Gastroesophageal sphincter (tissue), 4 donors: Measurements from ENCODE around the gene ADM. TPM values are rescaled to one million over a fixed set of nuclear protein-coding genes. Genes with fewer than 3 reads are reported as not detected.

Source experiments
- ATAC-seq: fragments of 150-250 bp; one replicate; pipeline ENCODE4 v1.9.1; 2016; ENCODE audit warnings: mild to moderate bottlenecking, moderate library complexity
- H3K27ac ChIP-seq, 4 donors: fragments of 200-600 bp; sonication (generic) in 3 of 4; 1 replicate in 3 of 4; 2 replicates in 1 of 4; pipeline ENCODE4 v1.5.1; 2016 to 2019
- H3K27me3 ChIP-seq: fragments of 200-600 bp; sonication (generic); one replicate; pipeline ENCODE4 v1.5.1; 2019
- H3K36me3 ChIP-seq, 2 donors: fragments of 200-600 bp; sonication (generic); one replicate each; pipeline ENCODE4 v1.5.1; 2019; ENCODE audit warnings: control low read depth in 1 of 2
- H3K4me1 ChIP-seq, 3 donors: fragments of 200-600 bp; sonication (generic); 1 replicate in 2 of 3; 2 replicates in 1 of 3; pipeline ENCODE4 v1.5.1; 2016 to 2019; ENCODE audit warnings: control low read depth in 2 of 3
- H3K4me3 ChIP-seq, 2 donors: fragments of 200-600 bp; sonication (generic); one replicate each; pipeline ENCODE4 v1.5.1; 2019; ENCODE audit warnings: mild to moderate bottlenecking in 1 of 2, moderate library complexity in 1 of 2
- H3K9me3 ChIP-seq, 3 donors: fragments of 200-600 bp; sonication (generic); one replicate each; pipeline ENCODE4 v1.5.1; 2017 to 2019; ENCODE audit warnings: control low read depth in 2 of 3
- EP300 ChIP-seq: sonication (generic); formaldehyde crosslinking; IDR thresholded peaks from one replicate; pipeline ENCODE4 v1.6.1; 2017; ENCODE audit warnings: antibody characterized with exemption, mild to moderate bottlenecking
- POLR2A ChIP-seq, 2 donors: fragments of 450-650 bp; IDR thresholded peaks; one replicate each; pipeline ENCODE4 v1.6.1; 2017; ENCODE audit warnings: antibody characterized with exemption in 2 of 2, mild to moderate bottlenecking in 2 of 2, moderate library complexity in 1 of 2
- POLR2AphosphoS5 ChIP-seq: sonication (generic); formaldehyde crosslinking; IDR thresholded peaks from one replicate; pipeline ENCODE4 v1.6.1; 2017; ENCODE audit warnings: antibody characterized with exemption
- WGBS, 2 donors: methylation state at CpG; one replicate each; pipeline ENCODE4 v1.1.5; 2018; ENCODE audit warnings: low coverage in 1 of 2; 5-methylcytosine and 5-hydroxymethylcytosine counted together
- total RNA-seq, 4 donors: library from RNA; depleted of rRNA; stranded (reverse); fragments of >200 nt; gene quantifications; one replicate each; pipeline ENCODE4 v1.1.0, GENCODE V29; 2016
- TF ChIP-seq, protein P1 (sequence below), 4 experiments: fragments of 200-600 bp in 2 of 4; fragments of 450-650 bp in 2 of 4; sonication (generic) in 1 of 4; IDR thresholded peaks; one replicate each; pipeline ENCODE4 v1.5.1; 2017 to 2019; ENCODE audit warnings: antibody characterized with exemption in 4 of 4, mild to moderate bottlenecking in 2 of 4, moderate library complexity in 2 of 4

The ADM gene
- total RNA-seq, 4 donors from 2014 or later, result 36.3 to 108 (median 81.8) TPM

DNA sequence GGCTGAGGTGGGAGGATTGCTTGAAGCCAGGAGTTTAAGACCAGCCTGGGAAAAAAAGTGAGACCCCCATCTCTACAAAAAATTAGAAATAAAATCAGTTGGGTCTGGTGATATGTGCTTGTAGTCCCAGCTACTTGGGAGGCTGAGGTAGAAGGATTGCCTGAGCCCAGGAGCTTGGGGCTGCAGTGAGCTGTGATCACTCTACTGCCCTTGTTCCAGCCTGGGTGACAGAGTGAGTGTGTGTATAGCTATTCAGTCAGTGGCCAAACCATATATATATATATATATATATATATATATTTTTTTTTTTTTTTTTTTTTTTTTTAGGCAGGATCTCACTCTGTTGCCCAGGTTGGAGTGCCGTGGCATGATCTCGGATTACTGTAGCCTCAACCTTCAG lies 24.5 kb downstream of the ADM start:
- 100% methylated on average over 1 of the region's 2 CpGs; no CpG with 5 or more reads in 1 of the 2 donors for WGBS, 2 donors
- Histone ChIP-seq H3K4me3 (no peak overlapping the region), H3K9me3 (no peaks in the 10 kb centered on the region), H3K27ac (peak overlapping the region in 3 of 4 donors; percentile 71 to 78 (median 76)), H3K27me3 (no peaks in the 10 kb centered on the region), H3K4me1 (peaks cover 23 to 50% (median 34%) of the 10 kb centered on the region in 3 donors), H3K36me3 (no peaks in the 10 kb centered on the region)
- no peak for TF ChIP-seq POLR2AphosphoS5
- TF ChIP-seq, protein P1, sequence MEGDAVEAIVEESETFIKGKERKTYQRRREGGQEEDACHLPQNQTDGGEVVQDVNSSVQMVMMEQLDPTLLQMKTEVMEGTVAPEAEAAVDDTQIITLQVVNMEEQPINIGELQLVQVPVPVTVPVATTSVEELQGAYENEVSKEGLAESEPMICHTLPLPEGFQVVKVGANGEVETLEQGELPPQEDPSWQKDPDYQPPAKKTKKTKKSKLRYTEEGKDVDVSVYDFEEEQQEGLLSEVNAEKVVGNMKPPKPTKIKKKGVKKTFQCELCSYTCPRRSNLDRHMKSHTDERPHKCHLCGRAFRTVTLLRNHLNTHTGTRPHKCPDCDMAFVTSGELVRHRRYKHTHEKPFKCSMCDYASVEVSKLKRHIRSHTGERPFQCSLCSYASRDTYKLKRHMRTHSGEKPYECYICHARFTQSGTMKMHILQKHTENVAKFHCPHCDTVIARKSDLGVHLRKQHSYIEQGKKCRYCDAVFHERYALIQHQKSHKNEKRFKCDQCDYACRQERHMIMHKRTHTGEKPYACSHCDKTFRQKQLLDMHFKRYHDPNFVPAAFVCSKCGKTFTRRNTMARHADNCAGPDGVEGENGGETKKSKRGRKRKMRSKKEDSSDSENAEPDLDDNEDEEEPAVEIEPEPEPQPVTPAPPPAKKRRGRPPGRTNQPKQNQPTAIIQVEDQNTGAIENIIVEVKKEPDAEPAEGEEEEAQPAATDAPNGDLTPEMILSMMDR (IDR thresholded peaks at IDR 0.05), result no peak
- no peak for TF ChIP-seq POLR2A (IDR thresholded peaks at IDR 0.05)
- TF ChIP-seq EP300, result no peak
- no peak for ATAC-seq

GRCh38 chr11:10329935-10330334 lies 25.1 kb downstream of the ADM start:
- 27 to 56% methylated on average over 1 to 2 of the region's 2 CpGs for WGBS, 2 donors
- H3K4me3 ChIP-seq, result no peak overlapping the region
- H3K4me1 ChIP-seq, result peaks cover 20 to 44% (median 29%) of the 10 kb centered on the region in 3 donors
- no peaks in the 10 kb centered on the region for H3K36me3 ChIP-seq
- ATAC-seq, result no peak
- H3K27me3 ChIP-seq, result no peaks in the 10 kb centered on the region
- H3K27ac ChIP-seq, result no peak overlapping the region
- TF ChIP-seq POLR2AphosphoS5, result no peak
- TF ChIP-seq, protein P1 (IDR thresholded peaks at IDR 0.05), result no peak
- no peaks in the 10 kb centered on the region for H3K9me3 ChIP-seq

DNA sequence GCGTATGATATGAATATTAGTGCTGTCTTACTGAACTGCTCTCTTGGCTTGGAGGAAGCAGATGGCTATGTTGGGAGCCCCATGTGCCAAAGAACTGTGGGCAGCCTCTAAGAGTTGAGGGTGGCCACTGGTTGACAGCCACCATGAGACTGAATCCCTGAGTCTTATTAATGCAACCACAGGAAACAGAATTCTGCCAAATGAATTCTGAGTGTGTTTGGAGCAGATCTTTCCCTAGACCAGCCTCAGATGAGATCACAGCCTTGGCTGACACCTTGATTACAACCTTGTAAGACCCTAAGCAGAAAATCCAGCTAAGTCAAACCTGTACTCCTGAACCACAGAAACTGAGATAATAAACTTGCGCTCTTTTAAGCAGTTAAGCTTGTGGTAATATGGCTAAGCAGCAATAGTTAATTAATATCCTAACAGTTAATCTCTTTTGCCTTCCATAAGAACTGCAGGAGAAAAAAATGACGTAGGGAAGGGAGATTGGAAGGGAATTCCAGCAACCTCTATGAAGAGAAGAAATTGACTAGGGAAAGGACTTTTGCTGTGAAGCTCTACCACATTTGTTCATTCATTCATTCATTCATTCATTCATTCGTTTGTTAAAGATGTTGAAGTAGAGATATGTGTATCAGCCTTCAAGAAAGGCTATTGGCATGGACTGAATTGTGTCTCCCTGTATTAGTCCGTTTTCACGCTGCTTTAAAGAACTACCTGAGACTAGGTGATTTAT lies 26.8 kb downstream of the ADM start:
- TF ChIP-seq, protein P1 (IDR thresholded peaks at IDR 0.05), result no peak
- no peak for TF ChIP-seq POLR2AphosphoS5
- TF ChIP-seq EP300, result no peak
- TF ChIP-seq POLR2A (IDR thresholded peaks at IDR 0.05), result no peak
- 92 to 93% methylated on average over 5 to 6 of the region's 6 CpGs for WGBS, 2 donors
- Histone ChIP-seq H3K4me3 (no peak overlapping the region), H3K4me1 (peaks cover 6 to 26% (median 14%) of the 10 kb centered on the region in 3 donors), H3K27me3 (no peaks in the 10 kb centered on the region), H3K9me3 (no peaks in the 10 kb centered on the region), H3K36me3 (no peaks in the 10 kb centered on the region), H3K27ac (no peak overlapping the region)
- ATAC-seq, result no peak

DNA sequence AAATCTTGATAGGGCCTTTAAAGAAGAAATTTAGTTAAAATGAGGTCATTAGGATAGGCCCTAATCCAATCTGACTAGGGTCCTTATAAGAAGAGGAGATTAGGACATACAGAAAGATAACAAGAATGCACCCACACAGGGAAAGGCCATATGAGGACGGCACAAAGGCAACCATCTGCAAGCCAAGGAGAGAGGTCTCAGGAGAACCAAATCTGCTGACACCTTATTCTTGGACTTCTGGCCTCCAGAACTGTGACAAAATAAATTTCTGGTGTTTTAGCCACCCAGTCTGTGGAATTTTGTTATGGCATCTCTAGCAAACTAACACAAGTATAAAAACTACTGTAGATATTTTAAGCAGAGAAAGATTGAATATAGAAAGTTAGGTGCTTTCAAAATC lies 28.6 kb downstream of the ADM start:
- ATAC-seq, result no peak
- WGBS, 2 donors, result 60 to 67% methylated on average over 1 of the region's 1 CpG
- Histone ChIP-seq H3K27ac (no peak overlapping the region), H3K27me3 (no peaks in the 10 kb centered on the region), H3K4me3 (no peak overlapping the region), H3K36me3 (no peaks in the 10 kb centered on the region), H3K9me3 (no peaks in the 10 kb centered on the region), H3K4me1 (peaks cover 6 to 8% (median 6%) of the 10 kb centered on the region in 3 donors)
- no peak for TF ChIP-seq EP300
- TF ChIP-seq POLR2AphosphoS5, result no peak
- no peak for TF ChIP-seq POLR2A (IDR thresholded peaks at IDR 0.05)
- TF ChIP-seq, protein P1 (IDR thresholded peaks at IDR 0.05), result no peak

GRCh38 chr11:10338287-10338686 lies 33.4 kb downstream of the ADM start:
- no peaks in the 10 kb centered on the region for H3K4me1 ChIP-seq
- H3K27me3 ChIP-seq, result no peaks in the 10 kb centered on the region
- no peak overlapping the region for H3K27ac ChIP-seq
- no peak for ATAC-seq
- H3K36me3 ChIP-seq, result no peaks in the 10 kb centered on the region
- TF ChIP-seq, protein P1 (IDR thresholded peaks at IDR 0.05), result no peak
- no peak for TF ChIP-seq EP300
- TF ChIP-seq POLR2AphosphoS5, result no peak
- no peak for TF ChIP-seq POLR2A (IDR thresholded peaks at IDR 0.05)
- no peaks in the 10 kb centered on the region for H3K9me3 ChIP-seq
- H3K4me3 ChIP-seq, result no peak overlapping the region
